Cardiac fibroblast (primary cell): Measurements from ENCODE around the gene DHCR7.

Experiments used
- DNase-seq, 2 donors: peaks; one replicate each; pipeline versions ENCODE4 v3.0.0 to v3.0.0-alpha.2; 2010; ENCODE audit warnings: low read depth in 2 of 2
- H3K4me3 ChIP-seq, 2 donors: replicated peaks in 1 of 2; 1 replicate in 1 of 2; 2 replicates in 1 of 2; pipeline ENCODE4 v1.5.1; 2011; ENCODE audit warnings: low read depth in 2 of 2, low read length in 2 of 2, mild to moderate bottlenecking in 2 of 2, moderate library complexity in 1 of 2
- CTCF ChIP-seq: IDR thresholded peaks from one replicate; pipeline ENCODE4 v1.5.1; 2011; ENCODE audit warnings: low read depth, mild to moderate bottlenecking, low read length, inconsistent platforms

DHCR7 gene

DNA sequence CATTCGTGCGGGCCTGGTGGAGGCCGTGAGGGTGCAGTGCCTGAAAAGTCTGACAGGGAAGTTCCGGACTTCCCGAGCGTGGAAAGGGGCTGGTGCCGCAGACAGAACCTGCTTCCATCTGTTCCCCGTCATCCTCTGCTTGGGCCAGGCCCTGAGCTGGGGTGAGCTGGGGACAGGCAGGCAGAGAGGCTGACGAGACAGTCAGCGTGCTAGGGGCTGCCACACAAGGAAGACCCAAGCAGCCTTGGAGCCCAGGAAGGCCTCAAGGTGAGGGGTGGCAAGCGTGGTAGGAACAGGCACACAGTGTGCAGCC, 30.3 kb upstream of the DHCR7 start:
- no peak for TF ChIP-seq CTCF
- DNase-seq, result no peak
- H3K4me3 ChIP-seq, result no peak overlapping the region

GRCh38 chr11:71477641-71478527, 29.7 kb upstream of the DHCR7 start:
- TF ChIP-seq CTCF, result no peak
- no peak for DNase-seq

DNA sequence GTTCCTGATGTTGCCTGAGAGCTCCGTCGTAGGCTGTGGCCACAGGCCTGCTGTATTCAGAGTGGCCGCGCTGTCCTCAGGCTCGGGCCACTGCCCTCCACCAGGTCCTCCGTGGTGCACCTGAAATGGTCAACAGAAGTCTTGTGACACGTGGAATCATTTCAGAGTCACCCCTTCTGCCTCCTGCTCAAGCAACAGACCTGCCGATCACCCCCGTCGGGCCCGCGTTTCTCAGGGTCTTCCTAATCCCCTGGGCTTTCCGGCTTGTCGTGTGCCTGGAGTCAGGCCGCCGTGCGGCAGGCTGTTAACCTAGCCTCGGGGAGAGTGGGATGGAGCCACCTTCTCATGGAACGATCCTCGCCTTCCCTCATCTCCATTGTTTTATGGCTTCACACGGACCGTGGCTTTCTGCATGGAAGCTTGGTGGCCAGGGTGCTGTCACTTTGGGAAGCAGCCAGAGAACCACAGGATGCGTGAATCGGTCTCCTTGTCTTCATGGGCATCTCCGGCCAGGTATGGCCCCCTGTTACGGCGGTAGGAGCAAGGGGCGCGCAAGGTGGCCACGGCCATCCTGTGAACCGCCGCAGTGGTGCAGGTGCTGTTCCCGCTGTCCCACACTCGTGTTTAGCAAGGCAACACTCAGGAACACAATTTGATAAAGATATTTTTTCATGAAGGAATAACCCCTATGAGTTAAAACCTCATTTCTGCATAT, 28.9 kb upstream of the DHCR7 start:
- H3K4me3 ChIP-seq, result no peak overlapping the region
- TF ChIP-seq CTCF, result no peak

More at GRCh38 chr11:71477641-71478527, 29.7 kb upstream of the DHCR7 start:
- H3K4me3 ChIP-seq, result no peak overlapping the region

GRCh38 chr11:71476031-71476430, 27.8 kb upstream of the DHCR7 start:
- no peak for TF ChIP-seq CTCF
- H3K4me3 ChIP-seq, result no peak overlapping the region
- no peak for DNase-seq

More for the DNA sequence above, 28.9 kb upstream of the DHCR7 start:
- DNase-seq, result no peak

- H3K4me3 ChIP-seq, result no peak overlapping the region
- DNase-seq, result no peak
- TF ChIP-seq CTCF, result no peak
Observed at GRCh38 chr11:71474771-71475483, 26.7 kb upstream of the DHCR7 start.

GRCh38 chr11:71474141-71474770, 26.1 kb upstream of the DHCR7 start:
- no peak for TF ChIP-seq CTCF
- DNase-seq, result no peak
- no peak overlapping the region for H3K4me3 ChIP-seq
